ENCODE results near the gene MRPS31.

Gene MRPS31

GRCh38 chr13:40774672-40775071 is 3.7 kb upstream of the MRPS31 start:
- H3K36me3 Mint-ChIP-seq (ENCODE audit: low read depth): no peaks in the 10 kb centered on the region
- no peak for TF ChIP-seq CTCF (IDR thresholded peaks at IDR 0.05; ENCODE audit: unreplicated experiment in 3 of 3)
- H3K4me3 Mint-ChIP-seq: peak overlapping the region in 1 of 3 experiments; percentile 7
- H3K27me3 Mint-ChIP-seq (ENCODE audit: low read depth): peaks cover 4% of the 10 kb centered on the region
- no peaks in the 10 kb centered on the region for H3K9me3 Mint-ChIP-seq
- peaks cover 9% of the 10 kb centered on the region for H3K4me1 Mint-ChIP-seq
- no peak overlapping the region for H3K27ac Mint-ChIP-seq

DNA sequence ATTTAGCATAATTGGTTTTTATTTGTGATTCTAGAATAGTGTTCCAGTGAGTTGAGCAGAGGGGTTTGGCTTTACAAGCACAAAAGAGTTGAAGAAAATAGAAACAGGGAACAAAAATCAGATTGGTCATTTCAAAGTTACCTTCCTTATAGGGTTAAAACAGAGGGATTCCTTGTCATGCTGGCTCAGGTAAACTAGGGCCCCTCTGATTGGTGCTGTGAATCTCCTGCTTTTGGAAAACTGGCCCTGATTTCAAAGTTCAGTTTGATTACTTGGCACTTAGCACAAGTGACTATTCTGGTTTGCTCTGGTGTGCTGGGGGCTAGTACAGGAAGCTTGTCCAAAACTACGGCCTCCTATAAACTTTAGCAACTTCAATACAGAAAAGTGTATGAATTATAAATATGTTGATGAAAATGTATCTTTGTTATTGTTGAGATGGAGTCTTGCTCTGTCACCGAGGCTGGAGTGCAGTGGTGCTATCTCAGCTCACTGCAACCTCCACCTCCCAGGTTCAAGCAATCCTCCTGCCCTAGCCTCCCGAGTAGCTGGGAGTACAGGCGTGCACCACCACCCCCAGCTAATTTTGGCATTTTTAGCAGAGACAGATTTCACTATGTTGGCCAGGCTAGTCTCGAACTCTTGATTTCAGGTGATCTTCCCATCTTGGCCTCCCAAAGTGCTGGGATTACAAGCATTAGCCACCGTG is 1.9 kb upstream of the MRPS31 start:
- peaks cover 11% of the 10 kb centered on the region for H3K4me1 Mint-ChIP-seq
- no peaks in the 10 kb centered on the region for H3K36me3 Mint-ChIP-seq (ENCODE audit: low read depth)
- TF ChIP-seq CTCF (IDR thresholded peaks at IDR 0.05; ENCODE audit: unreplicated experiment in 3 of 3): no peak
- peaks cover 4% of the 10 kb centered on the region for H3K27me3 Mint-ChIP-seq (ENCODE audit: low read depth)
- peak overlapping the region; percentile 61 to 79 (median 74) for H3K4me3 Mint-ChIP-seq
- H3K27ac Mint-ChIP-seq: peak overlapping the region in 2 of 3 experiments; percentile 48 to 63
- no peaks in the 10 kb centered on the region for H3K9me3 Mint-ChIP-seq

DNA sequence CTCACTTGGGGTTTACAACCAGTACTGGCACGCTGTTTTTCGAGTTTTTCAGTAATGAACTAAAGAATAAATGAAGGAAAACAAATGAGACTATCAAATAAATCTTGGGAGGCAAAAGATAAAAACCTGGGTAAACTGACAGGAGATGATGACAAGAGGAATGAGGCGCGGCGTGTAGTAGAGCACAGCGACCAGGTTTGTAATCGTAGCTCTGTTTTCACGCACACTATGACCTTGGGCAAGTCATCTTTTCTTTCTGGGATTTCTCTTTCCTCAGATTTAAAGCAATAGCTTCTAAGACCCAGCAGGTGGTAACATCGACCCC is 419 bp downstream of the MRPS31 start:
- no peaks in the 10 kb centered on the region for H3K9me3 Mint-ChIP-seq

DNA sequence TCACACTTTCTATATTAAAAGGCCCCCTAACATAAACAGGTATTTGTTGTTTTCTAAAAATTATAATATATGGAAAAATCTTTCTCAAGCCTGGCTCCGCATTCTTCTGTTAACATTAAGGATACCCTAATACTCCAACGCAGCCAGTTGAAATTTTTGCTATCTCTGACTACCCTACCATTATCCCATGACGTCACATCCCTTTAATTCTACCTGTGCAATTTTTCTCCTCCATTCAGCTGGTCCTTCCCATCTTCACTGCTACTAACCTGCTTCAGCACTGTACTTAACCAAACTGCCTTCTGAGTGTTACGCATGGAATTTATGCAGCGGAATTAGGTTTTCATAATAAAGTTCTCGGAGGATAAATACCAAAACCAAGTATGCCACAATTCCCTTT is 1.0 kb downstream of the MRPS31 start:
- TF ChIP-seq CTCF (IDR thresholded peaks at IDR 0.05; ENCODE audit: unreplicated experiment in 3 of 3): no peak
- H3K9me3 Mint-ChIP-seq: no peaks in the 10 kb centered on the region
- peaks cover 11% of the 10 kb centered on the region for H3K4me1 Mint-ChIP-seq
- H3K27me3 Mint-ChIP-seq (ENCODE audit: low read depth): no peaks in the 10 kb centered on the region
- peak overlapping the region in 2 of 3 experiments; percentile 93 to 99 for H3K27ac Mint-ChIP-seq
- H3K36me3 Mint-ChIP-seq (ENCODE audit: low read depth): no peaks in the 10 kb centered on the region
- H3K4me3 Mint-ChIP-seq: peak overlapping the region; percentile 92 to 99 (median 97)

More for the DNA sequence above, 419 bp downstream of the MRPS31 start:
- Mint-ChIP-seq H3K36me3 (ENCODE audit: low read depth) (no peaks in the 10 kb centered on the region), H3K4me3 (peak overlapping the region; percentile 92 to 99 (median 97)), H3K27me3 (ENCODE audit: low read depth) (no peaks in the 10 kb centered on the region), H3K4me1 (peaks cover 11% of the 10 kb centered on the region), H3K27ac (peak overlapping the region; percentile 93 to 99 (median 96))
- TF ChIP-seq CTCF (IDR thresholded peaks at IDR 0.05; ENCODE audit: unreplicated experiment in 3 of 3): no peak

DNA sequence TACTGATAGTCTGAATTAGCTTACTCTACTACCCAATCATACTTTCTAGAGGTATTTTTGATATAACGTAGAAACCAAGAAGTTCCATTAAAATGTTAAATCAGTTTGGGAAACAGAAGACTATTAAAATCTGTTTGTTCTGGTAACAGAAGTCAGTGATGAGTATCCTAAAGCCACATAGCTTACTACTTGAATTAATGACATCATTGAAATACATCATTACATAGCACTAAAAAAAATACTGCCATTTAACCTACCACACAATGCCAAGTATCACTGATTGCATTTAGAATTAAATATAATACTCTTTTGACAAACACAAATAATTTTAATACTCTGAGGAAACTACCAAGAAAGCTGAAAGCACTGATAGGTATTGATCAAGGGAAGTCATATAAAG is 5.4 kb downstream of the MRPS31 start:
- no peaks in the 10 kb centered on the region for H3K9me3 Mint-ChIP-seq
- H3K36me3 Mint-ChIP-seq (ENCODE audit: low read depth): peaks cover 6% of the 10 kb centered on the region
- H3K27ac Mint-ChIP-seq: no peak overlapping the region
- H3K4me1 Mint-ChIP-seq: peaks cover 11% of the 10 kb centered on the region
- TF ChIP-seq CTCF (IDR thresholded peaks at IDR 0.05; ENCODE audit: unreplicated experiment in 3 of 3): no peak
- no peak overlapping the region for H3K4me3 Mint-ChIP-seq
- no peaks in the 10 kb centered on the region for H3K27me3 Mint-ChIP-seq (ENCODE audit: low read depth)

Measured in nephron (organoid).